IPS-18a (cell line): ENCODE data around the gene MTA3.
A peak's percentile ranks its signal among the peaks of the same experiment; 100 is the strongest.

ENCODE experiments used
- H3K27ac ChIP-seq: one replicate; pipeline ENCODE4 v1.5.1; 2013; ENCODE audit warnings: low read length
- H3K27me3 ChIP-seq: one replicate; pipeline ENCODE4 v1.6.1; 2013; ENCODE audit warnings: mild to moderate bottlenecking, low read length; ENCODE audit not compliant: control insufficient read depth, insufficient read depth
- H3K36me3 ChIP-seq: one replicate; pipeline ENCODE4 v1.6.1; 2013; ENCODE audit warnings: low read depth, low read length; ENCODE audit not compliant: control insufficient read depth
- H3K4me1 ChIP-seq: one replicate; pipeline ENCODE4 v1.6.1; 2013; ENCODE audit warnings: low read depth, low read length; ENCODE audit not compliant: control insufficient read depth
- H3K4me3 ChIP-seq: one replicate; pipeline ENCODE4 v1.5.1; 2013; ENCODE audit warnings: low read length
- H3K9ac ChIP-seq: one replicate; pipeline ENCODE4 v1.6.1; 2013; ENCODE audit warnings: mild to moderate bottlenecking, low read length, moderate library complexity
- H3K9me3 ChIP-seq: one replicate; pipeline ENCODE4 v1.6.1; 2013; ENCODE audit warnings: low read depth, low read length; ENCODE audit not compliant: control insufficient read depth

The MTA3 gene

DNA sequence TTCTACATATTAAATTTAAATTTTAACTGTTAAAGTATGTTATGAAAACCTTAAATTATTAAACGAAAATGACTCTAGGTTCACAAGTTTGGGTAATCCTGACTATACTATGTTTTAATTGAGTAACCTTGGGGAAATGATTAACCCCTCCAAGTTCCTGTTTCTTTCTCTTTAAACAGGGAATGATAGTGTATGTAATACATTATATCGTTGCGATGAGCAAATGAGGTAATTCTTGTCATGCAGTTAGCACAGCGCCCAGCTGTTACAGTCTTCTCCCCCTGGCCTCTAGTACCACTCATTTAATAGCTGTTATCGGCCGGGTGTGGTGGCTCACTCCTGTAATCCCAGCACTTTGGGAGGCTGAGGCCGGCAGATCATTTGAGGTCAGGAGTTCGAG is 80.4 kb downstream of the MTA3 start:
- H3K4me1 ChIP-seq: peaks cover 22% of the 10 kb centered on the region
- no peak overlapping the region for H3K9ac ChIP-seq
- no peaks in the 10 kb centered on the region for H3K9me3 ChIP-seq
- H3K4me3 ChIP-seq: no peak overlapping the region
- peaks cover 37% of the 10 kb centered on the region for H3K36me3 ChIP-seq
- H3K27me3 ChIP-seq: no peaks in the 10 kb centered on the region
- no peak overlapping the region for H3K27ac ChIP-seq

DNA sequence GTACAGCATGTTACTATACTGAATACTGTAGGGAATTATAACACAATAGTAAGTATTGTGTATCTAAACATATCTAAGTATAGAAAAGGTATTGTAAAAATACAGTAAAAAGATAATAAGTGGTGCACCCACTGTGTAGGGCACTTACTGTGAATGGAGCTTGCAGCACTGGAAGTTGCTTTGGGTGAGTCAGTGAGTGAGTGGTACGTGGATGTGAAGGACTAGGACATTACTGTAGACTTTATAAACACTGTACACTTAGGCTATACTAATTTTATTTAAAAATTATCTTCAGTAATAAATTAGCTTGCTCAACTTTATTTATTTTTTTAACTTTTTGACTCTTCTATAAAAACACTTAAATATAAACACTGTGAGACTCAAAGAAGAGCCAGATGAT is 82.6 kb downstream of the MTA3 start:
- no peak overlapping the region for H3K4me3 ChIP-seq
- no peaks in the 10 kb centered on the region for H3K27me3 ChIP-seq
- peaks cover 26% of the 10 kb centered on the region for H3K36me3 ChIP-seq
- H3K9ac ChIP-seq: no peak overlapping the region
- peaks cover 26% of the 10 kb centered on the region for H3K4me1 ChIP-seq
- H3K27ac ChIP-seq: no peak overlapping the region
- H3K9me3 ChIP-seq: no peaks in the 10 kb centered on the region

DNA sequence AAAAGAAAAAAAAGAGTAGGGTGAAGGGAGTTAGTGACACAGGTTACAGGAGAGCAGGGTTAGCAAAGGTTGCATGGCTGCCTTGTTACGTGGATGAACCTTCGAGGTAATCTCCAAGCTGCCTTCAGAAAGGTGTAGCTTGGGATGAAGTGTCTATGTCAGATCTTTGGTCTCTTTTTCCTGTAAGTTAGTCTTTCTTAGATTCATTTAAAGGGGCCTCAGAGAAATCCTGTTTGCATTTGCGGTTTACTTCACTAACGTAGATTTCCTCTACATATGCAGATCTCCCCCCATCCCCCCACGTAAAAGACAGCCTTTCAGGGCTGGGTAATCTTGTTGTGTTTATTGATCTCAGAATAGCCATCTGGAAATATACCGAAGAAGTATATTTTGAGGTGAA is 83.7 kb downstream of the MTA3 start:
- no peaks in the 10 kb centered on the region for H3K27me3 ChIP-seq
- H3K4me1 ChIP-seq: peaks cover 26% of the 10 kb centered on the region
- H3K4me3 ChIP-seq: no peak overlapping the region
- H3K27ac ChIP-seq: no peak overlapping the region
- no peak overlapping the region for H3K9ac ChIP-seq
- no peaks in the 10 kb centered on the region for H3K9me3 ChIP-seq
- peaks cover 26% of the 10 kb centered on the region for H3K36me3 ChIP-seq

DNA sequence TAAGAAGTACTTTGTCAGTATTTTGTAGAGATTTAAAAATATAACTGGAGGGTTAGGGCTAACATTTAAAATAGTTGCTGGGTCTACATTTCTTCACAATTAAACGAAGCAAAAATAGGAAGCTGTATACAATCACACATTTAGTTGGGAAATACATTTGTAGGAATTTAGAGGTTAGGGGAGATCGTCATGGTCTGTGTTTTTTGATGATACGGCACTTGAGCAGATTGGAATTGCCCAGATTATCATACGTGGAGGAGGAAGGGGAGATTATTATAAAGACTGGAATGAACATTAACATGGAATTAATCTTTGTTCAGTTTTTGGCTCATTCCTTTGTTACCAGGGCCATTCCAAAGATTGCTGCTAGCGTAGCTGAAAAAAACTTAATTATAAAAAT is 84.6 kb downstream of the MTA3 start:
- H3K27me3 ChIP-seq: no peaks in the 10 kb centered on the region
- H3K4me3 ChIP-seq: no peak overlapping the region
- H3K9me3 ChIP-seq: no peaks in the 10 kb centered on the region
- H3K36me3 ChIP-seq: peaks cover 23% of the 10 kb centered on the region
- no peak overlapping the region for H3K9ac ChIP-seq
- no peak overlapping the region for H3K27ac ChIP-seq
- peaks cover 26% of the 10 kb centered on the region for H3K4me1 ChIP-seq

DNA sequence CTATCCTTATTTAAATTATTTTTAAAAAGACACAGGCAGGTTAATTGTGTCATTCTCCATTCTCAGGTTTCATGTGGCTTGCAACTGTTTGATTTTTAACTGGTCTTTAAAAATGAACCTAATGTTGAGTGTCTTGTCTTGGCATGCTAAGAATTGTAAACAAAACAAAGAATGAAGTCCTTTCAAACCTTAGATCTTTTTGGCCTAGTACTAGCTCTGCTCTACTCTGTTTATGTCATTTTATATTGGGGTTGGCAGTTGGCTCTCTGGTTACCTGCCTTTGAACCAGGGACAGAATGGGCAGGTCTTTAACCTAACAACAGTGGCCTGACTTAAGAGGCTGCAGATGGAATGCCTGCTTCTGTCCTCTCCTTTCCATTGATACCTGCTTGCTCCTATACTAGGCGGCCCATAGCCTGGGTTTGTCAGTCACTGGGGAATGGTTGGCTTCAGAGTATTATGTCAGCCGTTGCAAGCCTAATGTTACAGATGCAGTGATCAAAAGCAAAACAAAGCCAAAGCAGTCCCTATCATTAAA is 85.5 kb downstream of the MTA3 start:
- H3K27ac ChIP-seq: no peak overlapping the region
- H3K27me3 ChIP-seq: no peaks in the 10 kb centered on the region
- H3K4me1 ChIP-seq: peaks cover 26% of the 10 kb centered on the region
- no peak overlapping the region for H3K4me3 ChIP-seq
- no peaks in the 10 kb centered on the region for H3K9me3 ChIP-seq
- no peak overlapping the region for H3K9ac ChIP-seq
- H3K36me3 ChIP-seq: peaks cover 20% of the 10 kb centered on the region

DNA sequence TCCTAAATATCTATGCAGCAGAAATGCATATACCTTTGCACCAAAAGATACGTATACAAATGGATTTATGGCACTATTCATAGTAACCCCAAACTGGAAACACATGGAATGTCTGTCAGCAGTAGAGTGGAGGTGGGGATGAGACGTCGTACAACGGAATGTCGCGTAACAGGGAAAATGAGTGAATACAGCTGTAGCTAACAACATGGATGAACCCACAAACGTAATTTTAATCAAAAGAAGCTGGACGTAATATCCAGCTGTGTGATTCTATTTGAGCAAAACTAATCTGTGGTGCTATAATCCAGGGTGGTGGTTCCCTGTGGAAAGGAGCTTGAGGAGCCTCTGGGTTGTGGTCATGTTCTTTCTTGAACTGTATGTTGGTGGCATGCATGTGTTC is 89.9 kb downstream of the MTA3 start:
- Histone ChIP-seq H3K9ac (no peak overlapping the region), H3K27ac (no peak overlapping the region)

DNA sequence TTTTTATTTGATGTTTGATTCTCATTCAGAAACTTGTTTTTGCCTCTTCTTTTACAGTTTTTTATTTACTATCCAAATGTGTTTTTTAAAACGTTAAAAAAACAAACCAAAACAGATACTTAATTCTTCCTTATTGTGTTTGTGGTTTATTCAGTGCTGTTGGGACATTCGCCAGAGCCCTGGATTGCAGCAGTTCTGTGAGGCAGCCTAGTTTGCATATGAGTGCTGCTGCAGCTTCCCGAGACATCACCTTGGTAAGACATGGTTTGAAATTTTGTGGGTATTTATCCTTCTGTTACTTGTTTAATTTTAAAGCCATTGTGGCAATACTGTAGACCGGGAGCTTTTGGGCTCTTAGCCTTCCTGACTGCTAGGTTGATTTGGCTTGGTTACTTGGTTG is 91.2 kb downstream of the MTA3 start:
- Histone ChIP-seq H3K27me3 (no peaks in the 10 kb centered on the region), H3K4me1 (peaks cover 14% of the 10 kb centered on the region), H3K9me3 (no peaks in the 10 kb centered on the region), H3K36me3 (peaks cover 30% of the 10 kb centered on the region), H3K27ac (no peak overlapping the region), H3K4me3 (no peak overlapping the region), H3K9ac (no peak overlapping the region)

More for the DNA sequence above, 89.9 kb downstream of the MTA3 start:
- H3K9me3 ChIP-seq: no peaks in the 10 kb centered on the region
- no peaks in the 10 kb centered on the region for H3K27me3 ChIP-seq
- H3K4me3 ChIP-seq: no peak overlapping the region
- H3K4me1 ChIP-seq: peaks cover 18% of the 10 kb centered on the region
- peaks cover 28% of the 10 kb centered on the region for H3K36me3 ChIP-seq

DNA sequence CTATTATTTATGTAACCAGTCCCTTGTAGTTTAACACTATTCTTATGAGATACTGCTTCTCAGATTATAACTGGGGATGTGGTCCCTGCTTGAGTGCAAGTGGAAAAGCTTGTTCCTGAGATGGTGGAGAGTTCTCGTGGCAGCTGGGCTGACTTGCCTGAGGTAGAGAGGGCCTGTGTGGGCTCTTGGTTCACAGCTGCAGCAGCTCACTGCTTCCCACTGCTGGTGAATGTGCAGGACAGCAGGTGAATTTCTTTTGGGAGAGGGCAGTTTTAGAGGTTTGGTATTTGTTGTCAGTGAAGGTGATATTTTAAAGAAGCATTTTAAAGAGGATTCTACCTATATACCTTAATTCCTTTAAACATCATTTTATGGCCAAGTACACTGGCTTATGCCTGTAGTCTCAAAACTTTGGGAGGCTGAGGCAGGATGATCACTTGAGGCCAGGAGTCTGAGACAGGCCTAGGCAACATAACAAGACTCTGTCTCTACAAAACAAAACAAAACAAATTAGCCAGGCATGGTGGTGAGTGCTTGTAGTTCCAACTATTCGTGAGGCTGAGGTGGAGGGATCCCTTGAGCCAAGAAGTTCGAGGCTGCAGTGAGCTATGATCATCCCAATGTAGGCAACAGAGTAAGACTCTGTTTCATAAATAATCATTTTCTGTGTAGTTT is 94.8 kb downstream of the MTA3 start:
- H3K36me3 ChIP-seq: peaks cover 17% of the 10 kb centered on the region
- H3K27ac ChIP-seq: no peak overlapping the region
- H3K4me3 ChIP-seq: no peak overlapping the region
- H3K27me3 ChIP-seq: no peaks in the 10 kb centered on the region
- H3K4me1 ChIP-seq: peaks cover 14% of the 10 kb centered on the region
- no peak overlapping the region for H3K9ac ChIP-seq
- no peaks in the 10 kb centered on the region for H3K9me3 ChIP-seq

DNA sequence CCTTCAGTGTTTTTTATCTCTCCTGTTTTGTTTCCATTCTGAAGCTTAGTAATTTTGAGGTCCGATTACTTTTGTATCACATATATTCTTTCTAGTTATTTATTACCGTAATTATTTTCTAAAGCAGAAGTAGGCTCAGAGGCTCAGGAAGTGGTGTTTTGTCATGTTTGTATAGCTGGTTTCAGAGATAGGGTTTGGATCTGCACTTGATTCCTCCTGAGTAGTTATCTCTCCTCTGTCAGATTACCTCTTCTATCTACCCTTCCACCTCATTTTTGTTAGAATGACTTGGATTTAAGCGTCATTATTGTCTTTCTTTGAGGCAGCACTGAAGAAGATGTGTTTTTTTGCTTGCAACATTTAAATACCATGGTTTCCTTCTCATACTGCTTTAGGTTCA is 95.4 kb downstream of the MTA3 start:
- Histone ChIP-seq H3K27ac (no peak overlapping the region), H3K36me3 (peaks cover 17% of the 10 kb centered on the region), H3K27me3 (no peaks in the 10 kb centered on the region), H3K4me1 (peaks cover 14% of the 10 kb centered on the region), H3K4me3 (no peak overlapping the region), H3K9me3 (no peaks in the 10 kb centered on the region), H3K9ac (no peak overlapping the region)

DNA sequence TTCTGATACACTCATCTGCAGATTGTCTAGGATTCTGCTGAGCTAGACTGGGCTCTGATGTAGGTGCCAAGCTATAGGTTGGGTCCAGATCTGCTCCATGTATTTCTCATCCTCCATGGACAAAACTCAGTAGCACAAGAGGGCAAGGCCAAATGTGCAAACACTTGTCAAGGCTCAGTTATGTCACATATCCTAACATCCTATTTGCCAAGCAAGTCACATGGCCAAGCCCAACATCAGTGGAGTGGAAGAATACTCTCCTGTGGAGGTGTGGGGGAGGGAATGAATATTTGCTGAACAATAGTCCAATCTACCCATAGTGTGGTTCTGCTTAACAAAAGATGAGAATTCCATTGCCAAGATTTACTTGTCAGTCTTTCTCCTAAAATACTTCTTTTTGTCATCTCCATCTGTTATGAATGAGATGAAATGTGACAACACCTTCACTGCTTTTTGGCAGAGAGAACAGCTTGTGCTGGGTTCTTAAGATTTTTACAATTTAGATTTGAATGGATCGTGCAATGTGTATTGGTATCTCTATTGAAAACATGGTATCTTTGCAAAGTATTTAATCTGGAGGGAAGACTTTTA is 105.7 kb downstream of the MTA3 start:
- no peaks in the 10 kb centered on the region for H3K27me3 ChIP-seq
- H3K27ac ChIP-seq: peak overlapping the region; percentile 36
- H3K4me1 ChIP-seq: no peaks in the 10 kb centered on the region
- H3K9me3 ChIP-seq: no peaks in the 10 kb centered on the region
- H3K36me3 ChIP-seq: peaks cover 24% of the 10 kb centered on the region
- no peak overlapping the region for H3K9ac ChIP-seq
- no peak overlapping the region for H3K4me3 ChIP-seq

DNA sequence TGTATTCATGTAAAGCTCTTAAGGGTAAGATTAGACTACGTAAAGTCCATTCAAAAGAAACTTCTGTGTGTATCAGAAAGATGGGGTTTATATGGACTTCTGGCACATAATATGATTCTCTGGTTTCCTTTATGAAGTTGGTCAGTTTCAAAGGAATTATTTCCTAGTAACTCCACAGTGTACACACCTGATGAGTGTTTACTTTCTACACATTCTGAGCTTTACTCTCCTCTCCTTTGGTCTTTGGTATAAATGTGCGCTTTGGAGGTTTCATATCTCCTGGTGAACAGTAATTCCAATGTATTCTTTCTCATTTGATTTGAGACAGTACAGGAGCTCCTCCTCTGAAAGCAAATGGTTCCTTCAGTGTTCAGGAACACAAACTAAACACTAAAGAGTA is 107.4 kb downstream of the MTA3 start:
- no peak overlapping the region for H3K9ac ChIP-seq
- H3K36me3 ChIP-seq: peaks cover 30% of the 10 kb centered on the region
- H3K27me3 ChIP-seq: no peaks in the 10 kb centered on the region
- no peaks in the 10 kb centered on the region for H3K4me1 ChIP-seq
- no peaks in the 10 kb centered on the region for H3K9me3 ChIP-seq
- no peak overlapping the region for H3K4me3 ChIP-seq
- H3K27ac ChIP-seq: no peak overlapping the region

DNA sequence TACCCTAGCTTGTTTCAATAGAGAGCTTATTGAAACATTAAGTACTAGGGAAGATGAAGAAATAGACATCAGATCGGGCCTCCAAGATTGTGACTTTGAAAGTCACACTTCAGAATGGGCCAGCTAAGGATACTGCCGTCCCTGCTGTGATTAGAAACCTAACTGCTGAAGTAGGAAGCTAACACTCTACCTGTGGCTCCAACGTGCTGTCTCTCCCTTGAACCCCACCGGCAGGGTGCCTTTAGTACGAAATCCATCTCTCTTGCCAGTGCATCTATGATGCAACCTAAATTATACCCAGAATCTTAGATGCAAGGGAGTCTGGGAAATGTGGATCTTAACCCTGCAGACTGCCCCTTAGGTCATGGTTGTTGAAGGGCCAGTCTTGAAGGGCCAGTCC is 116.9 kb downstream of the MTA3 start:
- Histone ChIP-seq H3K36me3 (peaks cover 46% of the 10 kb centered on the region), H3K9ac (no peak overlapping the region), H3K4me3 (no peak overlapping the region), H3K4me1 (no peaks in the 10 kb centered on the region), H3K9me3 (no peaks in the 10 kb centered on the region), H3K27ac (no peak overlapping the region), H3K27me3 (no peaks in the 10 kb centered on the region)
